ENCODE measurements around the gene ZFP3. TPM values are rescaled to one million over a fixed set of nuclear protein-coding genes. Genes with fewer than 3 reads are reported as not detected.
A peak's percentile ranks its signal among the peaks of the same experiment; 100 is the strongest.
"Not testable (repeated sequence)": the region's sequence is repeated elsewhere in the genome, so short reads cannot be mapped to it uniquely, and the experiment has no call there.

Gene ZFP3
- total RNA-seq, 4 donors from 2014 or later = 6.0 to 11.6 (median 8.6) TPM

DNA sequence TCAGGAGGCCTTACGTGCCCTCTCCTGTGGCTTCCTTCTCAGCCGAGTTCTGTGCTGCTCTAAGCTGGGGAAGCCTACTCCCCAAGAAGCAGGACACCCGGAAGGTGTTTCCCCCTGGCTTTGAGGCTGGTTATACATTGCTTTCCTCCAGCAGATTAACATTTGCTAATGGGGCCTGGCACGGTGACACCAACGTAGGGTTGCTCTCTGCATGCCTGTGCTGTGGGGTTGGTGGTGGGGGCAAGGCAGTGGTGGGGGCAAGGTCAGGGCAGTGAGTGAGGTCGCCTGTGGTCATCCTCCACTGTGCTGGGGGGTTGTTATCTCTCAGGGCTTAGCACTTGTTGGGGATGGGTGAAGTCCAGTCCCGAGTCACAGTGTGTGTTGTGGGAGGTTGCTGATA, 41.8 kb downstream of the ZFP3 start:
- DNase-seq = peak; percentile 1
- H3K4me3 ChIP-seq = no peak overlapping the region
- no peak overlapping the region for H3K27ac ChIP-seq
- H3K36me3 ChIP-seq = no peaks in the 10 kb centered on the region
- H3K27me3 ChIP-seq = peaks cover 43% of the 10 kb centered on the region
- WGBS, 2 donors (ENCODE audit: low coverage in 1 of 2) = 81 to 100% methylated on average over 2 to 6 of the region's 7 CpGs
- in situ Hi-C loops (cut with MboI; ENCODE audit: low pct_ligation_motif_present in 1 of 4, low pct_unique_long_range_greater_than_20kb in 1 of 4, low sequenced_read_pairs in 3 of 4) (no loop called here), intact Hi-C loops (cut with DNase I; ENCODE audit: low total_unique reads) (no loop called here)
- peaks cover 0 to 11% (median 7%) of the 10 kb centered on the region in 4 donors for H3K4me1 ChIP-seq
- no peak for TF ChIP-seq POLR2AphosphoS5 (IDR thresholded peaks at IDR 0.05)
- TF ChIP-seq EP300 (IDR thresholded peaks at IDR 0.05; ENCODE audit: low read depth) = no peak
- TF ChIP-seq, protein P1, sequence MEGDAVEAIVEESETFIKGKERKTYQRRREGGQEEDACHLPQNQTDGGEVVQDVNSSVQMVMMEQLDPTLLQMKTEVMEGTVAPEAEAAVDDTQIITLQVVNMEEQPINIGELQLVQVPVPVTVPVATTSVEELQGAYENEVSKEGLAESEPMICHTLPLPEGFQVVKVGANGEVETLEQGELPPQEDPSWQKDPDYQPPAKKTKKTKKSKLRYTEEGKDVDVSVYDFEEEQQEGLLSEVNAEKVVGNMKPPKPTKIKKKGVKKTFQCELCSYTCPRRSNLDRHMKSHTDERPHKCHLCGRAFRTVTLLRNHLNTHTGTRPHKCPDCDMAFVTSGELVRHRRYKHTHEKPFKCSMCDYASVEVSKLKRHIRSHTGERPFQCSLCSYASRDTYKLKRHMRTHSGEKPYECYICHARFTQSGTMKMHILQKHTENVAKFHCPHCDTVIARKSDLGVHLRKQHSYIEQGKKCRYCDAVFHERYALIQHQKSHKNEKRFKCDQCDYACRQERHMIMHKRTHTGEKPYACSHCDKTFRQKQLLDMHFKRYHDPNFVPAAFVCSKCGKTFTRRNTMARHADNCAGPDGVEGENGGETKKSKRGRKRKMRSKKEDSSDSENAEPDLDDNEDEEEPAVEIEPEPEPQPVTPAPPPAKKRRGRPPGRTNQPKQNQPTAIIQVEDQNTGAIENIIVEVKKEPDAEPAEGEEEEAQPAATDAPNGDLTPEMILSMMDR (IDR thresholded peaks at IDR 0.05) = no peak
- no peak for TF ChIP-seq POLR2A (IDR thresholded peaks at IDR 0.05)
- no peaks in the 10 kb centered on the region for H3K9me3 ChIP-seq

DNA sequence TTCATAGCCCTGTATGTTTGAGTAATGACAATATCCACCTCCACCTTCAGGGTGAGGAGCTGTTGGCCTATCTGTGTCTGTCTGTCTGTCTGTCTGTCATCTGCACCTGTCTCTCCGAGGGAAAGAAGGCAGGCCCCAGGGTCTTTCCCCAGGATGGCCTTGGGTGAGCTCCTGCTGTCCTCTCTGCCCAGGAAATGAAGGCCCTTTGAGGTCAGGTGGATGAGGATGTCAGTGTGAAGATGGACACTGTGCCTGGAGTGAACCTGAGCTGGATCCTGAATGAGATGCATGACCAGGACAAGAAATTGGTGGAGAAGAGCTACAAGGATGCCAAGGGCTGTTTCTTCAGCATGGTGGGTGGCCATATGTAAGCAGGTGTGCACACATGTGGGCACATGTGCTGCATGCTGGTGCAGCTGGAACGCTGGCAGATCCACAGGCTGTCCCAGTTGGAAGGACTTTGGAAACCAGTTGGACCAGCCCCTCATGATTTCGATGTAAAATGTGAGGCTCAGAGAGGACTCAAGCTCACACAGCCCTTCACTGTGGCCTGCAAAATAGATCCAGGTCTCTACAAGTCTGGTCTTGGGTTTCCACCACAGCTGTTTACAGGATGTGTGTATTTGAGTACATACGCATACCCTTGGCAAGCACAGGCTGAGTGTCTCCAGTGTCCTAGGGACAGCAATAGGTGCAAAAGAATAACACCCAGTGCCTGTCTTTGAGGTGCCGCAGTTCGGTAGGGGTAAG, 42.3 kb downstream of the ZFP3 start:
- in situ Hi-C loops (cut with MboI; ENCODE audit: low pct_ligation_motif_present in 1 of 4, low pct_unique_long_range_greater_than_20kb in 1 of 4, low sequenced_read_pairs in 3 of 4); H3K27ac ChIP-seq; H3K36me3 ChIP-seq; H3K9me3 ChIP-seq; H3K4me3 ChIP-seq; intact Hi-C loops (cut with DNase I; ENCODE audit: low total_unique reads): not testable (repeated sequence)
- Histone ChIP-seq H3K27me3 (peaks cover 37% of the 10 kb centered on the region), H3K4me1 (peaks cover 0 to 11% (median 7%) of the 10 kb centered on the region in 4 donors)
- peak; percentile 4 for DNase-seq
- 94% methylated on average over 6 of the region's 6 CpGs; no CpG with 5 or more reads in 1 of the 2 donors for WGBS, 2 donors (ENCODE audit: low coverage in 1 of 2)

DNA sequence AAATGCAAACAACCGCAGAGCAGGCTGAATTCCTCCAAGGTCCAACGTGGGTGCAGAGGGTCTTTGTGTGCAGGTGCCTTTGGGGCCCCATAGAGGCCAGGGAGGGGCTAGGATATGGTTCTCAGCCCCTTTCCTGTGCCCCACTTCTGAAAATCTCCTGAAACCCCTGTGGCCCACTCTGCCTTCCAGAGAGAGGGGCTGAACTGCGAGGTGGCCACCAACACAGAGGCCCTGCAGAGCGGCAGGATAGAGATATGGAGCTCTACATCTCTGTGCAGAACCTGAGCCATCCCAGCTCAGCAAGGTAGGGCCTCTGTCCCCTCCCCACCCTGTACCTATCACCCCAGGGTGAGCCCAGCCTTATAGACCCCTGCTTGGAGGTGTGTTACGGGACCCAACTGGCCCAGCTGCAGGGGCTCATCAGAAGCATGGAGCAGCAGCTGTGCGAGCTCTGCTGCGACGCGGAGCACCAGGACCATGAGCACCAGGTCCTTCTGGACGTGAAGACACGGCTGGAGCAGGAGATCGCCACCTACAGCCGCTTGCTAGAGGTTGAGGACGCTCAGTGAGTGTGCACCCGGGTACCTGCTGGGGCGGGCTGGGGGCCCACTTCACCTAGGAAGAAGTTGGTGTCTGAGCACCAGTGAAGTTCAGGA, 43.0 kb downstream of the ZFP3 start:
- peaks cover 0 to 11% (median 7%) of the 10 kb centered on the region in 4 donors for H3K4me1 ChIP-seq
- WGBS, 2 donors (ENCODE audit: low coverage in 1 of 2) = 88 to 91% methylated on average over 3 to 16 of the region's 16 CpGs
- H3K9me3 ChIP-seq = no peaks in the 10 kb centered on the region
- H3K36me3 ChIP-seq = no peaks in the 10 kb centered on the region
- H3K27ac ChIP-seq = no peak overlapping the region
- intact Hi-C loops (cut with DNase I; ENCODE audit: low total_unique reads) = no loop called here
- no peak for TF ChIP-seq POLR2AphosphoS5 (IDR thresholded peaks at IDR 0.05)
- no peak for TF ChIP-seq EP300 (IDR thresholded peaks at IDR 0.05; ENCODE audit: low read depth)
- TF ChIP-seq POLR2A (IDR thresholded peaks at IDR 0.05) = no peak
- TF ChIP-seq, protein P1 (IDR thresholded peaks at IDR 0.05) = no peak
- peak; percentile 5 for DNase-seq
- H3K4me3 ChIP-seq = no peak overlapping the region
- peaks cover 30% of the 10 kb centered on the region for H3K27me3 ChIP-seq
- in situ Hi-C loops (cut with MboI; ENCODE audit: low pct_ligation_motif_present in 1 of 4, low pct_unique_long_range_greater_than_20kb in 1 of 4, low sequenced_read_pairs in 3 of 4) = no loop called here

DNA sequence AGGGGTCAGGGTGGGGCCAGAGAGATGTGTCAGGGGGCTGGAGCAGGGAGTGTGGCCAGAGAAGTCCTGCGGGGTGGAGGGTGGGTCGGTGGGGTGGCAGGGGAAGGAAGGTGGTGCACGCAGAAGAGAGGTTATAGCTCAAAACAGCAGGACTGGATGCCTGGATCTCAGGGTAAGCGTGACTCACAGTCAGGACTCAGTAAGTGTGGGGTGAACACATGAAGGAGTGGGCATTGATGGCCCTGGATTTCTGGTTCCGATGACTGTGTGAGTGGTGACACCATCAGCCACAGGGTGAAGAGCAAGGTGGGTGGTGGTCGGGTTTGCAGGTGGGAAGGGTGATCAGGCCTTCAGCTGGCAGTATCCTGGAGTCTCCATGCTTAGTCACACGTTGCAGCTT, 43.8 kb downstream of the ZFP3 start:
- in situ Hi-C loops (cut with MboI; ENCODE audit: low pct_ligation_motif_present in 1 of 4, low pct_unique_long_range_greater_than_20kb in 1 of 4, low sequenced_read_pairs in 3 of 4); intact Hi-C loops (cut with DNase I; ENCODE audit: low total_unique reads); H3K36me3 ChIP-seq; H3K9me3 ChIP-seq: not testable (repeated sequence)
- peaks cover 23% of the 10 kb centered on the region for H3K27me3 ChIP-seq
- peaks cover 0 to 11% (median 7%) of the 10 kb centered on the region in 4 donors for H3K4me1 ChIP-seq
- DNase-seq = peak; percentile 5
- 71 to 92% methylated on average over 3 to 7 of the region's 7 CpGs for WGBS, 2 donors (ENCODE audit: low coverage in 1 of 2)
- H3K27ac ChIP-seq = peak overlapping the region in 2 of 4 donors; percentile 17 to 48
- H3K4me3 ChIP-seq = peak overlapping the region in 2 of 4 donors; percentile 48 to 54

DNA sequence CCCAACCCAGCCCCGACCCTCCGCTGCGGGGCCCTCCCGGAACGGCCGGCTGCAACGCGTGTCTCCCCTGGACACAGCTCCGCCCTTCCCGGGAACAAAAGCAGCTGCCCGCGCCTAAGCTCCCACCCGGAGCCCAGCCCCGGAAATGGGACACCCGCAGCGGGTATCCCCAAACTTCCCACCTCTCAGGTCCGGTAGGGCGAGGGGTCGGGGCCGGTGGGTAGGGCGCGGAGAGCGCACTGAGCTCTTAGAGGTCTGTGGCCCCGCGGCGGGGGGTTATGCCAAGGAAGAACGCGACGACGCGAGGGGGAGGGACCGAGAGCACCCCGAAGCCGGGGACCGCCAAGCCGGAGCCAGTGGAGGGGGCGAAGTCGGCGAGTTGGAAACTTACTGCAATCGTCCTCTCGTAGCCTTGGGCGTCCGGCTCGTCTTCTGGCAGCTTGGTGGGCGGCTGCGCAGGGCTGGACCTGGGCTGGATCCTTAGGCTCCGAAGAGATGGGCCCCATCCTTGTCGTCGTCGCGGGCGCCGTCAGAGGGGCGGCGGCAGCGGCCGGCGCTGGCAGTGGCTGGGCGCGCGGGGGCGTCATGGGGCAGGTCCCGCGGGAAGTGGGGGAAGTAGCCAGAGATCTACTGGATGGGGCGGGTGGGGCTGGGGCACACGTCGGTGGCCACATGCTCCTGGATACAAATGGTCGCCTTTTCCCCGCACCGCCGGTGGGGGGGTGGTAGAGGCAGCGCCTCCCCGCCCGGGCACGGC, 44.5 kb downstream of the ZFP3 start:
- peak; percentile 36 for DNase-seq
- Histone ChIP-seq H3K9me3 (no peaks in the 10 kb centered on the region), H3K27ac (peak overlapping the region in 2 of 4 donors; percentile 17 to 48), H3K4me3 (peak overlapping the region; percentile 16 to 54 (median 38)), H3K4me1 (peaks cover 0 to 11% (median 7%) of the 10 kb centered on the region in 4 donors), H3K27me3 (peaks cover 17% of the 10 kb centered on the region), H3K36me3 (no peaks in the 10 kb centered on the region)
- in situ Hi-C loops (cut with MboI; ENCODE audit: low pct_ligation_motif_present in 1 of 4, low pct_unique_long_range_greater_than_20kb in 1 of 4, low sequenced_read_pairs in 3 of 4) = no loop called here
- TF ChIP-seq POLR2AphosphoS5 (IDR thresholded peaks at IDR 0.05) = peak in 1 of 3 donors; percentile 14
- TF ChIP-seq, protein P1 (IDR thresholded peaks at IDR 0.05) = no peak
- WGBS, 2 donors (ENCODE audit: low coverage in 1 of 2) = 9% methylated on average over 44 of the region's 75 CpGs; no CpG with 5 or more reads in 1 of the 2 donors
- intact Hi-C loops (cut with DNase I; ENCODE audit: low total_unique reads) = no loop called here

All from transverse colon (tissue), 4 donors.